ENCODE measurements around the gene FCRL6. TPM values are rescaled to one million over a fixed set of nuclear protein-coding genes. Genes with fewer than 3 reads are reported as not detected.

The FCRL6 gene, protein sequence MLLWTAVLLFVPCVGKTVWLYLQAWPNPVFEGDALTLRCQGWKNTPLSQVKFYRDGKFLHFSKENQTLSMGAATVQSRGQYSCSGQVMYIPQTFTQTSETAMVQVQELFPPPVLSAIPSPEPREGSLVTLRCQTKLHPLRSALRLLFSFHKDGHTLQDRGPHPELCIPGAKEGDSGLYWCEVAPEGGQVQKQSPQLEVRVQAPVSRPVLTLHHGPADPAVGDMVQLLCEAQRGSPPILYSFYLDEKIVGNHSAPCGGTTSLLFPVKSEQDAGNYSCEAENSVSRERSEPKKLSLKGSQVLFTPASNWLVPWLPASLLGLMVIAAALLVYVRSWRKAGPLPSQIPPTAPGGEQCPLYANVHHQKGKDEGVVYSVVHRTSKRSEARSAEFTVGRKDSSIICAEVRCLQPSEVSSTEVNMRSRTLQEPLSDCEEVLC
- 0.57 TPM for total RNA-seq
- long read RNA-seq: 0 reads

- DNase-seq (ENCODE audit: missing footprints): no peak
- no peak for ATAC-seq
- intact Hi-C loops (cut with DNase I): no loop called here
These were observed at the start of gene FCRL6 for GRCh38 chr1:159802111-159802510. Gene FCRL6, plus strand, starts transcription at chr1:159802360. Its CDS starts 65 bp downstream, at chr1:159802425.

- no peak for DNase-seq (ENCODE audit: missing footprints)
- no peak for ATAC-seq
- intact Hi-C loops (cut with DNase I): no loop called here
These were observed 48.8 kb upstream of the FCRL6 start for GRCh38 chr1:159753386-159753785.

GRCh38 chr1:159755451-159756007, 46.6 kb upstream of the FCRL6 start:
- ATAC-seq: no peak
- intact Hi-C loops (cut with DNase I): no loop called here
- no peak for DNase-seq (ENCODE audit: missing footprints)

GRCh38 chr1:159756397-159756796, 45.8 kb upstream of the FCRL6 start:
- ATAC-seq (peak; percentile 73), DNase-seq (ENCODE audit: missing footprints) (no peak)
- intact Hi-C loops (cut with DNase I): no loop called here

GRCh38 chr1:159763686-159764085, 38.5 kb upstream of the FCRL6 start:
- intact Hi-C loops (cut with DNase I): no loop called here
- ATAC-seq (no peak), DNase-seq (ENCODE audit: missing footprints) (no peak)

DNA sequence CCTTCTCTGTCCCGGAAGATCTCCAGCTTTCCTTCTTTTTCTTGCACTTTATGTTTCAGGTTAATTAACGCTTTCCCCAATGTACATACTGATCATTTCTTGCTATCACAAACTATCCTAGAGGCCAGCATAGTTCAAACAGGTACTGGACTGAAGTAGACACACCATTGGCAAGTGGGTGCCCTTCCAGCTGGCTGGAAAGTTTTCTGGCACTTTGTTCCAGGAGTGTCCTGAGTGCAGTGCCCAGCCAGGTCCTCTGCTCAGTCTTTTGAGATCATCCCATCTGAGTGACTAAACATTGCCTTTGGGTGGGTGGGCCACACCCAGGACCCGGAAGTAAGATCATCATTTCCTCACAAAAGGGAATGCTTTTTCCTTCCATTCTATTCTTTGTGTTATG, 36.4 kb upstream of the FCRL6 start:
- no peak for ATAC-seq
- intact Hi-C loops (cut with DNase I): no loop called here
- no peak for DNase-seq (ENCODE audit: missing footprints)

DNA sequence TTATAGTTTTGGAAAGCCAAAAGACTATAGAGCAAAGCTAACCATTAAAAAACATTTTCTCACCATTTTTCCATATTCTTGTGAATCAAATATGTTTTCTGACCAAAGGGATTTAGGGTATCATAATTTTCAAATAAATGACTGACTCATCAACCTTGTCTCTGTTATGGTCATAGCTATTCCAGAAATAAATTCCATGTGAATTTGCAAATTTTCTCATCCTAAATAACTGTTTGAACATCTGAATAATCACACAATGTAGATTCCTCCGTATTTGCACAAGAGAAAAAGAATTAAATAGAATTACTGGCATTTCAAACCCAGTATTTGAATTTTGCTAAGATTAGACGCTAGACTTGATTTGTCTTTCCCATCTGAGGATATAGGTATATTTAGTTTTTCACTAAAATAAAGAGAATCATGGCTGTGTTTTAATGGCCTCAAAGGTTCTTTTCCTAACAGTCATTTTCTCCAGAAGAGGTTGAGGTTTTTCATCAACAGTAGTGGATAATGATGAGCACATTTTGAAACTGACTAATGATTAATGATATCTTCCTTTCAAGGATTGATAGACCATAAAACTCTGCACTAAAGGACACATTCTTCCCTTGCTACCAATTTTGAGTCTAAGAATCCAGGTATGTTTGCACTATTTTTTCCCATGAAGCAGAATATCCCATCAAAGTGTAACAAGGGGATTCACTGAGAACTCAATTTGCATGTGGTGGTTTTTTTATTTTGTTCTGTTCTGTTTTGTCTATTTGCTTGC, 30.8 kb upstream of the FCRL6 start:
- DNase-seq (ENCODE audit: missing footprints): no peak
- intact Hi-C loops (cut with DNase I): no loop called here
- ATAC-seq: no peak

- intact Hi-C loops (cut with DNase I): no loop called here
- ATAC-seq (no peak), DNase-seq (ENCODE audit: missing footprints) (no peak)
These were observed 27.7 kb upstream of the FCRL6 start for GRCh38 chr1:159774465-159774864.

DNA sequence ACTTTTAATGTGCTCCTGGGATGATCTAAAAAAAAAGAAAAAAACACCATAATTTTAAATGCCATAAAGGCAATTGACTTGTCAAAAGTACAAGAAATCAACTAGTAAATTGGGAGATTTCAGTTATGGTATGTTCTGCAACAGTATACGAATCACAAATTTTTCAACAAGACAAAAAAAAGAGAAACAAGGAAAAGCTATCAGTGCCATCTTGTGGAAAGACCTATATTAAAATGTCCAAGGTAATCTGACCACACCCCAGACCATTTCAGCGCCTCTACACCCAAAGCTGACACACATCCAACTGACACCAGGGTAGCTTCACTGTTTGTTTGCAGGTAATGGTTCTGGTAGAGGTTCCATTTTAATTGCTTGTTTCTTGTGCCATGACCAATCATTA, 26.4 kb upstream of the FCRL6 start:
- no peak for ATAC-seq
- intact Hi-C loops (cut with DNase I): no loop called here
- no peak for DNase-seq (ENCODE audit: missing footprints)

DNA sequence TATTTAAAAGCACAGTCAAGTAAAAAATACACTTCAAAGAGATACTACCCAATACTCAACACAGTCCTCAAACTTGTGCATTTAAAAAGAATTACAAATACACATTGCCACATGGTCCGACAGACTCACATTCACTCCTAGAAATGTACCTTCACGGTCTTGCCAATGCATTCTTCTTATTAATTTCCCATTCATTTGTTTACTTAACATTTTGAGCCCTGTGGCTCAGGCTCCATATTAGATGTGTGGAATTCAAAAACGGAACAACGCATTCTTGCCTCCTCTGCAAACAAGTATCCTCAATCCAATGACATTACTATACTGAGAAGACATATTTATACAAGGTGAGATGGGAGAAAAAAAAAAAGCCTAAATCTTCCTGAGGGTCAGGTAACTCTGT, 23.9 kb upstream of the FCRL6 start:
- DNase-seq (ENCODE audit: missing footprints) (no peak), ATAC-seq (no peak)
- intact Hi-C loops (cut with DNase I): no loop called here

GRCh38 chr1:159779403-159779851, 22.7 kb upstream of the FCRL6 start:
- no peak for ATAC-seq
- DNase-seq (ENCODE audit: missing footprints): no peak
- intact Hi-C loops (cut with DNase I): no loop called here

- ATAC-seq (peak; percentile 99), DNase-seq (ENCODE audit: missing footprints) (peak; percentile 99)
- intact Hi-C loops (cut with DNase I): loop anchor here (1.0 to 5.0 kb wide), 3 partner anchors 74 to 251 kb away; partner anchors contain the start of gene PIGM
These were observed 21.3 kb upstream of the FCRL6 start, which contains the start of gene DUSP23 for GRCh38 chr1:159780583-159781582. Gene DUSP23, plus strand, starts transcription at chr1:159780962. Its CDS starts 139 bp downstream, at chr1:159781101.

- intact Hi-C loops (cut with DNase I): loop anchor here (2.0 to 5.0 kb wide), 2 partner anchors 73 to 250 kb away; partner anchors contain the start of gene PIGM
- ATAC-seq: no peak
These were observed 20.2 kb upstream of the FCRL6 start for GRCh38 chr1:159781992-159782391.

DNA sequence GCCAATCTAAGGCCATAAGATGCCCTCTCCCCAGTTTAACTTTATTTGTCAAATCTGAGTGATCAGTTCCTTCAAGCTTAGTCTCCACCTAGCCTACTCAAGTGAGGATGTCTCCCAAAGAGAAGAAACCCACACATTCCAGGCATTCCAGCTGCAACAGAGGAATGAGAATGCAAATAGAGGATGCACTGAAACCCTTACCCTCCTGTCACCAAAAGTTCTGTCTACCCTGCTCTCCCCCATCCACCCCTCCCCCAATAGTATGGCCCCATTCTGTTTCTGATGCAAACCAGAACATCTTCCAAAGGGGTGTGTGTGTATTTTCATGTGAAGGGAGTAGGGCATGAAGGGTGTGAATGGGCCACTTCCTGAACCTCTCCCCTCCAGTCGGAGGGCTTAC, 18.4 kb upstream of the FCRL6 start:
- ATAC-seq (no peak), DNase-seq (ENCODE audit: missing footprints) (no peak)
- intact Hi-C loops (cut with DNase I): loop anchor here (5.0 kb wide), 1 partner anchor 249 kb away; the partner anchor contains the start of gene PIGM

More at GRCh38 chr1:159781992-159782391, 20.2 kb upstream of the FCRL6 start:
- no peak for DNase-seq (ENCODE audit: missing footprints)

DNA sequence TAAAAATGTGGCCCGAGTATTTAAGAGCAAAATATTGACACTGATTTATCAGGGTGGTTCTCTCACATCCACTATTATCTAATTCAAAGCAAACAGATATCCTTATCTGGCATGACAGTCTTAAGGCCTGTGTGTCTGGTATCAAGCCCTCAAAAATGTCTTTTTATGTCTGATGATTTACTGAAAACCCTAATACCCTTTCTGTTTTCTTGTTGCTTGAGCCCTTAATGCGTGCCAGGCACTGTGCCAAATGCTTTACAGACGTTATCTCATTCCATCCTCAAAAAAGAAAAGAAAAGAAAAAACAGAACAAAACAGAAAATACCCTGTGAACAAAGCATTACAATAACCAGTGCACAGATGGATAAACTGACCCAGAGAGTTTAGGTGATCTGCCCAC, 15.7 kb upstream of the FCRL6 start:
- no peak for ATAC-seq
- DNase-seq (ENCODE audit: missing footprints): no peak
- intact Hi-C loops (cut with DNase I): no loop called here

DNA sequence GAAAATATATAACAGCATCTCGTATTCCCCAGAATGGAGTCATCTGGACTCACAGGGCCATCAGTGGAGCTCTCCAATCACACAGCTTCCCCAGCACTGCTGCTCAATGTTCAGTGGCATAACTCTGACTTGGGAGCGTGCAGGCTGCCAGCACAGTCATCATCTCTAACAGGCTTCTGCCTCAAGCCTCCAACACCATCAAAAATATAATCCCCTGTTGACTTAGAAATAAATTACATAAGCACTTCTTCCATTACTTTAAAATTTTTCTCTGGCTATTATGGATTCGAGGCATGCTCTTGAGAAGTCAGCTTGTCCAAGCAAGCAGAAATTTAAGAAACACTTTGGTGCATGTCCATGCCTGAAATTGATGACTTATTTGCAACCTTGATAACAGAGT, 15.2 kb upstream of the FCRL6 start:
- no peak for ATAC-seq
- DNase-seq (ENCODE audit: missing footprints): no peak
- intact Hi-C loops (cut with DNase I): no loop called here

DNA sequence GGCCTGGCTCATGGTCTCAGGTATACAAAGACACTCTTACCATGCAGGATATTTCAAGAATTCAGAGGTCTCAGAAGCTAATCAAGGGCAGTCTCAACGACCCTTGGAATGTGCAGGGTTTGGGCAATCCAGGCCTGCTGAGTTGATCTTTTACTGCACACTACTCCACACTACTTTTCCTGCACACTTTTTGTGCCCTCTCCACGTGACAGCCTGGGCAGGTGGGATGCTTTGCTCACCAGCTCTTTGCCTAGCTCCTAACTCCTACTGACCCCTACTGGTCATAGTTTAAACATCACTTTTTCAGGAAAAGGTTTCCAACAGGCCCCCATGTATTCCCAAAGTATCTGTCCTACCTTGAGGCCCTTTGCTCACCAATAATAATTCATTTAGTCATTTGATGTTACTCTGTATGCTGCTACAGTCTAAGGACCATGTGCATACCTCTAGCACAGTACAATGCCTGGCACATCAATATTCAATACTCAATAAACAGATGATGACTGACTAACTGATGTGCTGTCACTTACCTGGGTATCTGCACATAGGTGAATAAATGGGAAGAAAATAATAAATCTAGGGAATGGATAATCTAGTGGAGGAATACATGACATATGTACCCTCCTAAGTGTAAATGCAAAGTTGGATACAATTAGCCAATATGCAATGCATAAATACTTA, 11.8 kb upstream of the FCRL6 start:
- ATAC-seq: no peak
- intact Hi-C loops (cut with DNase I): no loop called here

DNA sequence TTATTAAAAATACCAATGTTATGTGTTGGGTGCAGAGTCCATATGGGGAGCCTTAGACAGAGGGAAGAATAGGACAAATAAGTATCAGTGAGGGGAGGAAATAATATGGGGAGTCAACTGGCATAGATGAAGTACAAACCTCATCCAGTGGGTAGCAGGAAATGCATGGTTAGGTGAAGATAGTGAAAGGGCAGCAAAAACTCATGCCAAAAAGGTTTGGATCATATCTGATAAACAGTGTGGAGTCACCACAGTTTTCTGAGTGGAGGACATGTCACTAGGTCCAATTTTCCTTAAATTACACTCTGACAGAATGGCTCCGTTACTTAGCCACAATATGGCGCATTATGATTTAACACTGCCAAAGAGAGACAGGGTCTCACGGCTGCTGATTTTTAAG, 11.1 kb upstream of the FCRL6 start:
- DNase-seq (ENCODE audit: missing footprints) (no peak), ATAC-seq (no peak)
- intact Hi-C loops (cut with DNase I): no loop called here

More for the DNA sequence above, 11.8 kb upstream of the FCRL6 start:
- no peak for DNase-seq (ENCODE audit: missing footprints)

Measured in Right ventricle myocardium inferior (tissue), 1 donor.